Osteocyte (in vitro differentiated cells): ENCODE data around the gene SLC29A1. TPM values are rescaled to one million over a fixed set of nuclear protein-coding genes. Genes with fewer than 3 reads are reported as not detected.

Experiments used
- DNase-seq: peaks from one replicate; pipeline ENCODE4 v3.0.0; 2021; ENCODE audit warnings: mixed read lengths; ENCODE audit not compliant: unreplicated experiment; ENCODE audit errors: extremely low spot score
- H3K27ac Mint-ChIP-seq: one replicate; pipeline ENCODE4 v1.8.0; 2021; ENCODE audit warnings: mild to moderate bottlenecking, mixed read lengths; ENCODE audit not compliant: unreplicated experiment
- H3K27me3 Mint-ChIP-seq: one replicate; pipeline ENCODE4 v1.8.0; 2021; ENCODE audit warnings: mixed read lengths; ENCODE audit not compliant: unreplicated experiment
- H3K36me3 Mint-ChIP-seq: one replicate; pipeline ENCODE4 v1.8.0; 2021; ENCODE audit warnings: mixed read lengths; ENCODE audit not compliant: unreplicated experiment
- H3K4me1 Mint-ChIP-seq: one replicate; pipeline ENCODE4 v1.8.0; 2021; ENCODE audit warnings: mixed read lengths; ENCODE audit not compliant: unreplicated experiment
- H3K4me3 Mint-ChIP-seq: one replicate; pipeline ENCODE4 v1.8.0; 2021; ENCODE audit warnings: mild to moderate bottlenecking, moderate library complexity, mixed read lengths; ENCODE audit not compliant: unreplicated experiment
- H3K9me3 Mint-ChIP-seq: one replicate; pipeline ENCODE4 v1.8.0; 2021; ENCODE audit warnings: mixed read lengths; ENCODE audit not compliant: unreplicated experiment
- CTCF ChIP-seq: fragments of 200-600 bp; sonication (generic); IDR thresholded peaks from 2 replicates; pipeline ENCODE4 v1.5.0; 2021; ENCODE audit warnings: antibody characterized with exemption, mild to moderate bottlenecking, moderate library complexity
- total RNA-seq: library from RNA; stranded (reverse); gene quantifications from 2 replicates; pipeline ENCODE4 v1.2.1, GENCODE V29; 2021

SLC29A1 gene
- total RNA-seq, 1 donor from 2014 or later = 135 TPM

DNA sequence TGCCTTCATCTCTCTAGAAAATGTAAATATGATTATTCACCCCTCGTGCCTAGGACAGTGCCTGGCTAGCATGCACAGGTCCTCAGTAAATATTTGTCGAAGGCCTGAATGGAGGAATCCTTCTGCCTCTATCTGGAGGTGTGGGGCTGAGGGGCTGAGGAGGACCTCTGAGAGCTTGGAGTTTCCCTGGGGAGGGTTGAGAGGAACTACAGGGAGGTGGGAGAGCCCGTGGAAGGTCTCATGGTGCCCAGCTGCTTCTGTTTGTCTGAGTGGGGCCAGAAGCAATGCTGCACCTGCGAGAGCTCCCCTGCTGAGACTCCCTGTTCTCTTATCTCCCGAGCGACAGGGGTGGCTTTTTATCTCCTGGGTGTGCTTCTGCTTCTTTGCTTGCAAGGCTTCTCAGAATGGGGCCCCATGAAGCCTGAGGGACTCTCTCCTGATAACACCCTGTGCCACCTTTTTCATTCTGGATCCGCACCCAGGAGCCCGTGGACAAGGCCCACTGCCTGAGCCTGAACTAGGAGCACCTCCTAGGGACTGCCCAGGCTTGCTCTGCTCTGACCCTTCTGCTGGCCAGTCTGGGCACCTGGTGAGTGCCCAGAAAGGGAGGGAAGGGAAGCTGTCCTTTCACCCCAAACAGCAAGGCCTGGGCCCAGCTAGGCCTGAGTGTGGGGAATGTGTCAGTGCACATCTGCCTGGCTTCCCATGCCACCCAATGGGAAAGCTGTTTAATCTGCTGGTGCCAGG lies 2.4 kb downstream of the SLC29A1 start:
- no peaks in the 10 kb centered on the region for H3K9me3 Mint-ChIP-seq
- H3K27ac Mint-ChIP-seq = peak overlapping the region; percentile 70
- peak overlapping the region; percentile 42 for H3K4me3 Mint-ChIP-seq

GRCh38 chr6:44226368-44227147 lies 3.2 kb downstream of the SLC29A1 start:
- peaks cover 17% of the 10 kb centered on the region for H3K36me3 Mint-ChIP-seq
- H3K27me3 Mint-ChIP-seq = no peaks in the 10 kb centered on the region
- peak overlapping the region; percentile 40 for H3K4me3 Mint-ChIP-seq
- no peak for DNase-seq
- H3K4me1 Mint-ChIP-seq = peaks cover 75% of the 10 kb centered on the region
- H3K9me3 Mint-ChIP-seq = no peaks in the 10 kb centered on the region
- H3K27ac Mint-ChIP-seq = peak overlapping the region; percentile 70
- no peak for TF ChIP-seq CTCF

More for the DNA sequence above, 2.4 kb downstream of the SLC29A1 start:
- peaks cover 77% of the 10 kb centered on the region for H3K4me1 Mint-ChIP-seq
- DNase-seq = no peak
- peaks cover 11% of the 10 kb centered on the region for H3K36me3 Mint-ChIP-seq
- H3K27me3 Mint-ChIP-seq = no peaks in the 10 kb centered on the region
- no peak for TF ChIP-seq CTCF

GRCh38 chr6:44227148-44227793 lies 3.9 kb downstream of the SLC29A1 start:
- TF ChIP-seq CTCF = no peak

GRCh38 chr6:44228031-44228430 lies 4.6 kb downstream of the SLC29A1 start:
- H3K9me3 Mint-ChIP-seq = no peaks in the 10 kb centered on the region
- no peak for DNase-seq
- no peak for TF ChIP-seq CTCF
- H3K27ac Mint-ChIP-seq = peak overlapping the region; percentile 38
- peaks cover 67% of the 10 kb centered on the region for H3K4me1 Mint-ChIP-seq
- H3K36me3 Mint-ChIP-seq = peaks cover 28% of the 10 kb centered on the region
- H3K27me3 Mint-ChIP-seq = no peaks in the 10 kb centered on the region
- no peak overlapping the region for H3K4me3 Mint-ChIP-seq

More at GRCh38 chr6:44227148-44227793, 3.9 kb downstream of the SLC29A1 start:
- Mint-ChIP-seq H3K36me3 (peaks cover 22% of the 10 kb centered on the region), H3K27me3 (no peaks in the 10 kb centered on the region), H3K4me1 (peaks cover 69% of the 10 kb centered on the region), H3K9me3 (no peaks in the 10 kb centered on the region), H3K4me3 (no peak overlapping the region), H3K27ac (no peak overlapping the region)
- no peak for DNase-seq
